Testis (tissue), 3 donors: Measurements from ENCODE around the gene CELF4. TPM values are rescaled to one million over a fixed set of nuclear protein-coding genes. Genes with fewer than 3 reads are reported as not detected.

Source experiments
- DNase-seq: peaks from one replicate; pipeline ENCODE4 v3.0.0-alpha.2; 2019
- H3K27ac ChIP-seq, 2 donors: fragments of 200-600 bp; sonication (generic); one replicate each; pipeline ENCODE4 v1.5.1; 2019
- H3K27me3 ChIP-seq: fragments of 200-600 bp; sonication (generic); one replicate; pipeline ENCODE4 v1.5.1; 2019
- H3K36me3 ChIP-seq: fragments of 200-600 bp; sonication (generic); one replicate; pipeline ENCODE4 v1.5.1; 2017; ENCODE audit warnings: low read depth; ENCODE audit errors: missing control alignments
- H3K4me1 ChIP-seq: fragments of 200-600 bp; sonication (generic); one replicate; pipeline ENCODE4 v1.5.1; 2019
- H3K4me3 ChIP-seq, 2 donors: fragments of 200-600 bp; sonication (generic); one replicate each; pipeline ENCODE4 v1.5.1; 2017 to 2019
- H3K9me3 ChIP-seq: fragments of 200-600 bp; sonication (generic); one replicate; pipeline ENCODE4 v1.5.1; 2017
- CTCF ChIP-seq, 3 experiments: fragments of 450-650 bp in 2 of 3; fragments of 200-600 bp in 1 of 3; sonication (generic) in 1 of 3; IDR thresholded peaks; one replicate each; pipeline ENCODE4 v1.5.1; 2016 to 2019; ENCODE audit warnings: antibody characterized with exemption in 3 of 3, mild to moderate bottlenecking in 2 of 3, moderate library complexity in 1 of 3
- POLR2A ChIP-seq: fragments of 450-650 bp; IDR thresholded peaks from one replicate; pipeline ENCODE4 v1.6.1; 2017; ENCODE audit warnings: antibody characterized with exemption, mild to moderate bottlenecking, moderate library complexity
- WGBS, 2 donors: methylation state at CpG; one replicate each; pipeline ENCODE4 v1.1.5; 2018; 5-methylcytosine and 5-hydroxymethylcytosine counted together
- intact Hi-C: fragments of 100-400 bp; cut with DNase I; formaldehyde crosslinking; loops from one replicate; pipeline ENCODE4 v1.15.1; 2023; ENCODE audit warnings: low total_unique reads
- polyA plus RNA-seq: library from polyadenylated mRNA; stranded (reverse); fragments of 350-450 nt; fragmentation: Illumina TruSeq; extraction: RNeasy Lipid Tissue Mini Kit (QIAGEN cat#74804); gene quantifications from one replicate; pipeline ENCODE4 v1.2.3, GENCODE V29; 2014; ENCODE audit warnings: low read depth, low replicate concordance; ENCODE audit not compliant: insufficient read depth
- total RNA-seq, 2 donors: library from RNA; depleted of rRNA; stranded (reverse); fragments of >200 nt; gene quantifications; one replicate each; pipeline ENCODE4 v1.2.3, GENCODE V29; 2016

The CELF4 gene
- total and polyA plus RNA-seq, 3 donors from 2014 or later, result 3.9 to 6.3 (median 4.8) TPM

GRCh38 chr18:37473195-37473840, 92.3 kb downstream of the CELF4 start:
- no peak for TF ChIP-seq CTCF (IDR thresholded peaks at IDR 0.05)
- TF ChIP-seq POLR2A, result no peak
- intact Hi-C loops, result no loop called here
- 70 to 81% methylated on average over 8 of the region's 8 CpGs for WGBS, 2 donors
- H3K27ac ChIP-seq, result no peak overlapping the region
- H3K9me3 ChIP-seq, result no peaks in the 10 kb centered on the region
- no peaks in the 10 kb centered on the region for H3K4me1 ChIP-seq
- no peak for DNase-seq
- no peaks in the 10 kb centered on the region for H3K27me3 ChIP-seq
- H3K4me3 ChIP-seq, result no peak overlapping the region
- no peaks in the 10 kb centered on the region for H3K36me3 ChIP-seq

- H3K36me3 ChIP-seq, result no peaks in the 10 kb centered on the region
- no peak overlapping the region for H3K4me3 ChIP-seq
- no peak for TF ChIP-seq CTCF (IDR thresholded peaks at IDR 0.05)
- no peak for TF ChIP-seq POLR2A
- H3K4me1 ChIP-seq, result no peaks in the 10 kb centered on the region
- no peak overlapping the region for H3K27ac ChIP-seq
- H3K27me3 ChIP-seq, result no peaks in the 10 kb centered on the region
- 78 to 81% methylated on average over 6 of the region's 6 CpGs for WGBS, 2 donors
- no peak for DNase-seq
- no peaks in the 10 kb centered on the region for H3K9me3 ChIP-seq
- intact Hi-C loops, result no loop called here
These were observed 94.0 kb downstream of the CELF4 start for GRCh38 chr18:37471637-37472036.

- Histone ChIP-seq H3K36me3 (no peaks in the 10 kb centered on the region), H3K27ac (no peak overlapping the region), H3K4me1 (no peaks in the 10 kb centered on the region), H3K4me3 (no peak overlapping the region), H3K9me3 (no peaks in the 10 kb centered on the region), H3K27me3 (no peaks in the 10 kb centered on the region)
- TF ChIP-seq CTCF (IDR thresholded peaks at IDR 0.05), result no peak
- no peak for TF ChIP-seq POLR2A
- DNase-seq, result no peak
- intact Hi-C loops, result no loop called here
- WGBS, 2 donors, result 96 to 100% methylated on average over 2 of the region's 2 CpGs
These were observed 94.6 kb downstream of the CELF4 start for GRCh38 chr18:37470986-37471385.

DNA sequence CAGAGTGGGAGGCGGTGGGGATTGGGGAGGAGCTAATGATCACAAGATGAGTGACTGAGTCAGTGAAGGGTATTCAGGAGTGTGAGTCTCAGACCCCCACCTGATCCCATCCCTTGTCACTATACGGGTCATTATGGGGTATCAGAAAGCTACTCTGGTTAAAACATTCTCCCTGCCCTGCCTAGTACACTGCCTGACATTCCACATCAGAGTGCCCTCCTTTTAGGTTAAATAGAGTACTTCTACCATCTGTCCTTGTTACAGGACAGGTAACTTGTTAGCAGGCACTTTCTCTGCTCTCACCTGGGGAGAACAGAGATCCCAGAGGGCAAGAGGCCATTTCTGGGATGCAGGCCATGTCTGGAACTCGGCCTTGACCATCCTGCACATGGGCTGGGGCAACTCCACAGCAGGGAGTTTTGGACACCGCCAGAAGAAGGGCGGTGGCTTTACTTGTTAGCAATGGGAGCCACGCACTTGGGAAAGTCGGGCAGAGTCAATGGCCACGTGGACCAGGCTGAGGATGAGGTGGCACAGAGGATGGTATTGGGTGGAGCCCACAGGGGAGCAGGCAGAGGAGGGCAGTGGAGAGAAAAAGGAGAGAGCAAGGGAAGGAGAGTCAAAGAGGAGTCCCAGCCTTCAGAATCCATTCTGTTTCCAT, 98.5 kb downstream of the CELF4 start:
- Histone ChIP-seq H3K4me1 (no peaks in the 10 kb centered on the region), H3K27me3 (no peaks in the 10 kb centered on the region), H3K4me3 (no peak overlapping the region), H3K36me3 (no peaks in the 10 kb centered on the region), H3K27ac (no peak overlapping the region), H3K9me3 (no peaks in the 10 kb centered on the region)
- WGBS, 2 donors, result 87 to 91% methylated on average over 8 of the region's 8 CpGs
- intact Hi-C loops, result no loop called here
- no peak for TF ChIP-seq CTCF (IDR thresholded peaks at IDR 0.05)
- no peak for TF ChIP-seq POLR2A
- no peak for DNase-seq

- Histone ChIP-seq H3K9me3 (no peaks in the 10 kb centered on the region), H3K27me3 (no peaks in the 10 kb centered on the region), H3K27ac (no peak overlapping the region), H3K4me3 (no peak overlapping the region), H3K4me1 (no peaks in the 10 kb centered on the region), H3K36me3 (no peaks in the 10 kb centered on the region)
- intact Hi-C loops, result no loop called here
- DNase-seq, result peak; percentile 19
- whole genome bisulfite sequencing, 2 donors, result 30 to 56% methylated on average over 7 to 8 of the region's 8 CpGs
- no peak for TF ChIP-seq POLR2A
- no peak for TF ChIP-seq CTCF (IDR thresholded peaks at IDR 0.05)
These were observed 99.6 kb downstream of the CELF4 start for GRCh38 chr18:37465958-37466357.
